Activated T-cell treated with anti-CD3 and anti-CD28 coated beads, Interleukin-2, amount 50 U/mL, for 4 hours (primary cell): ENCODE data around the gene LEFTY1. TPM values are rescaled to one million over a fixed set of nuclear protein-coding genes. Genes with fewer than 3 reads are reported as not detected.
A peak's percentile ranks its signal among the peaks of the same experiment; 100 is the strongest.

Source experiments
- ATAC-seq, 2 donors: fragments of 200-7000 bp; cut with Tn5 transposase; one replicate each; pipeline ENCODE4 v1.10.0; 2021
- DNase-seq: peaks from one replicate; pipeline ENCODE4 v3.0.0-alpha.2; 2020
- H3K27me3 Mint-ChIP-seq: one replicate; pipeline ENCODE4 v1.8.0; 2021; ENCODE audit warnings: low read depth, mixed read lengths
- H3K36me3 Mint-ChIP-seq: one replicate; pipeline ENCODE4 v1.8.0; 2022; ENCODE audit warnings: mixed read lengths; ENCODE audit not compliant: insufficient read depth
- H3K4me1 Mint-ChIP-seq: one replicate; pipeline ENCODE4 v1.8.0; 2021; ENCODE audit warnings: low read depth, mixed read lengths
- H3K4me3 Mint-ChIP-seq: one replicate; pipeline ENCODE4 v1.8.0; 2021; ENCODE audit warnings: mild to moderate bottlenecking, moderate library complexity, mixed read lengths
- H3K9me3 Mint-ChIP-seq: one replicate; pipeline ENCODE4 v1.8.0; 2021; ENCODE audit warnings: mixed read lengths
- total RNA-seq, 3 donors: library from RNA; stranded (reverse); gene quantifications; one replicate each; pipeline ENCODE4 v1.2.1, GENCODE V29; 2021

Gene LEFTY1
- total RNA-seq, 3 donors from 2014 or later: 0.22 TPM; not detected in 2

DNA sequence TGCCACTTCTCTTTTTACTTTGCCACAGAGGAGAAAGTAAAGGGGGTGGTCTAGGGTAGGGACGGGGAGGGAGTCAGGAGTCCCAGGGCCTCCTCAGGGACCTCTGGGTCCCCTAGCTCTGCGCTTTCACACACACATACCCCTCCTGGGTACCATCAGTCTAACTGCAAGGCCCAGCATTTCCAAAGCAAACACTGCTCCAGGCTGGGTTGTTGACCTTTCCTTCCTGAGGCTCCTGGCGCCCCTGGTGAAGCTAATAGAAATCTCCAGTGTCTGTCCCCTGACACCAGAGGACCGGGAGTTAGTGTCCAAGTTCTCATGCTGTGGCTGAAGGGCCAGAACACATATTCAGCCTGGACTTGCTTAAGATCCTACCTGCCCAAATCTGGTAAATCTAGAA is 10.7 kb downstream of the LEFTY1 start:
- peaks cover 5% of the 10 kb centered on the region for H3K36me3 Mint-ChIP-seq

GRCh38 chr1:225877580-225877979 is 11.4 kb downstream of the LEFTY1 start:
- no peak for DNase-seq

More for the DNA sequence above, 10.7 kb downstream of the LEFTY1 start:
- H3K9me3 Mint-ChIP-seq: no peaks in the 10 kb centered on the region
- DNase-seq: no peak
- no peaks in the 10 kb centered on the region for H3K27me3 Mint-ChIP-seq
- H3K4me1 Mint-ChIP-seq: peaks cover 70% of the 10 kb centered on the region
- H3K4me3 Mint-ChIP-seq: no peak overlapping the region
- no peak for ATAC-seq

GRCh38 chr1:225876900-225877510 is 11.9 kb downstream of the LEFTY1 start:
- DNase-seq (no peak), ATAC-seq (no peak)
- H3K27me3 Mint-ChIP-seq: no peaks in the 10 kb centered on the region
- no peaks in the 10 kb centered on the region for H3K9me3 Mint-ChIP-seq
- H3K36me3 Mint-ChIP-seq: peaks cover 11% of the 10 kb centered on the region
- H3K4me3 Mint-ChIP-seq: no peak overlapping the region
- peaks cover 73% of the 10 kb centered on the region for H3K4me1 Mint-ChIP-seq

More at GRCh38 chr1:225877580-225877979, 11.4 kb downstream of the LEFTY1 start:
- H3K27me3 Mint-ChIP-seq: no peaks in the 10 kb centered on the region
- no peak for ATAC-seq
- H3K9me3 Mint-ChIP-seq: no peaks in the 10 kb centered on the region
- no peak overlapping the region for H3K4me3 Mint-ChIP-seq
- H3K4me1 Mint-ChIP-seq: peaks cover 72% of the 10 kb centered on the region
- H3K36me3 Mint-ChIP-seq: peaks cover 10% of the 10 kb centered on the region

GRCh38 chr1:225875044-225875815 is 13.7 kb downstream of the LEFTY1 start:
- ATAC-seq (no peak), DNase-seq (no peak)
- H3K36me3 Mint-ChIP-seq: peaks cover 27% of the 10 kb centered on the region
- H3K4me1 Mint-ChIP-seq: peaks cover 73% of the 10 kb centered on the region
- no peaks in the 10 kb centered on the region for H3K9me3 Mint-ChIP-seq
- no peak overlapping the region for H3K4me3 Mint-ChIP-seq
- H3K27me3 Mint-ChIP-seq: no peaks in the 10 kb centered on the region

DNA sequence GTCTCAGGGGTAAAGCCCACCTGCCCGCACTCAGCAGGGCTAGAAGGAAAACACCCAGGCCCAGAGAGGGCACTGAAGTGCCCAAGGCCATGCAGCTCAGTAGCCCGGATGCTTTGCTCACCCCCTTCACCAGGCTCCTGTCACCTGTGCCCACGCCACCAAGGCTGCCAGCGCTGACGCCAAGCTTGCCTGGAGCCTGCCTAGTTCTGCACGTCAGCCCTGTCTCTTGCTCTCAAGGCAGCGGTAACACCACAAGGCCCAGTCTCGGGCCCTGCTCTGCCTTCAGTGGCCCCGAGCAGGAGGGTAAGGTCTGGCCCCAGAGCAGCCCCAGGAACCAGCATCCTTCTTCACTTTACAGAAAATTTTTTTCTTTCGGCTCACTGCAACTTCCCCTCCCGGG is 14.5 kb downstream of the LEFTY1 start:
- Mint-ChIP-seq H3K36me3 (peaks cover 26% of the 10 kb centered on the region), H3K4me1 (peaks cover 65% of the 10 kb centered on the region), H3K27me3 (no peaks in the 10 kb centered on the region), H3K9me3 (no peaks in the 10 kb centered on the region), H3K4me3 (no peak overlapping the region)
- DNase-seq: no peak
- ATAC-seq: no peak

- Mint-ChIP-seq H3K36me3 (peaks cover 28% of the 10 kb centered on the region), H3K9me3 (no peaks in the 10 kb centered on the region), H3K4me1 (peaks cover 61% of the 10 kb centered on the region), H3K27me3 (no peaks in the 10 kb centered on the region), H3K4me3 (no peak overlapping the region)
- ATAC-seq (no peak), DNase-seq (no peak)
Measured at GRCh38 chr1:225873281-225873850, 15.6 kb downstream of the LEFTY1 start.

GRCh38 chr1:225872075-225872430 is 16.9 kb downstream of the LEFTY1 start:
- no peak for DNase-seq
- H3K36me3 Mint-ChIP-seq: peaks cover 35% of the 10 kb centered on the region
- no peaks in the 10 kb centered on the region for H3K27me3 Mint-ChIP-seq
- peaks cover 60% of the 10 kb centered on the region for H3K4me1 Mint-ChIP-seq
- H3K9me3 Mint-ChIP-seq: no peaks in the 10 kb centered on the region
- no peak for ATAC-seq
- no peak overlapping the region for H3K4me3 Mint-ChIP-seq

DNA sequence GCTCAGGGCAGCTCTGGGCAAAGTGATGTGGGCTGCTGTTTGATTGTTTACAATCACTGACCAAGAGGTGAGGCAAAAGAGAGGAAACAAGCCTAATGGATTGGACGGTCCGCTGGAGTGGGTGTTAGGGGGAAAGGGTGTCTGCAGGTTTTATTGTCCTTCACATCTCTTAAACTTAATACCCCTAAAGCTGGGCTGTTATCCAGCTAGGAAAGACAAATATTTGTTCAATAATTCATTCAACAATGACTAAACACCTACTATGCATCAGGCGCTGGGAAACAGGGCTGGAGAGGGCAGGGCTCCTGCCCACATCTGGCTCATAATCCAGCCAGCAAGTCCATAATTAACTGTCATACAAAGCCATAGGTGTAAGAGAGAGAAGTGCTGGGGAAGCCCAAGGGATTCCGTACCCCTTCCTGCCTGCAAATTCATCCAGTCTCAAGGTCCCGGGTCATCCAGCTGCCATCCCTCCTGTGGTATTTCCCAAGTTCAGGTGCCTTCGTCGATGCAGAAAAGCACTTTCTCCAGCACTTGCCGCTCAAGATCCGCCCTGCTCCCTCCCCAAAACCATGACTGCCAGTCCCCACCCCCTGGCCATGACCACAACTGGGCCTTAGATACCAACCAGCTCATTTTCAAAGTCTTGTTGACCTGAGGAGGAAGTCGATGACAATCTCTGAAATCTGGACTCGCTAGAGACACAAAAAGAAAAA is 17.4 kb downstream of the LEFTY1 start:
- Mint-ChIP-seq H3K4me1 (peaks cover 62% of the 10 kb centered on the region), H3K27me3 (no peaks in the 10 kb centered on the region), H3K4me3 (no peak overlapping the region), H3K9me3 (no peaks in the 10 kb centered on the region), H3K36me3 (peaks cover 35% of the 10 kb centered on the region)
- no peak for ATAC-seq
- DNase-seq: no peak

DNA sequence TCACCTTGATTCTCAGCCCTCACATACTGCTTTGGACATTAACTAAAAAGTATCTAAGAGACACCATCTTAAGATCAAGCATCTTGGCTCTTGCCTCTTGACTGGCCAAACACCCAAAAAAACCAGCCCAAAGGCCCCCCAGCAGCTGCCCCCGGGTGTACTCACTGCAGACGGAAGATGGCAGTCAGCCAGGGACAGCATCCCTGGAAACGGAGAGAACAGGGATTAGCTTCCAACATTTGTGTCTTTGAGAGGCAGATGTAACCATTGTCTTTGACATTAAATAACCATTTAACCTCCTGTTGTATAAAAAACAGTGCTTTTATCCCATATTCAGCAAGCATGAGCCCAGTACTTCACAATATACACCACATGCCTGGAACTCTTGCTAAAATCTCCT is 18.0 kb downstream of the LEFTY1 start:
- DNase-seq (no peak), ATAC-seq (no peak)
- H3K4me1 Mint-ChIP-seq: peaks cover 62% of the 10 kb centered on the region
- H3K9me3 Mint-ChIP-seq: no peaks in the 10 kb centered on the region
- peaks cover 40% of the 10 kb centered on the region for H3K36me3 Mint-ChIP-seq
- H3K27me3 Mint-ChIP-seq: no peaks in the 10 kb centered on the region
- H3K4me3 Mint-ChIP-seq: no peak overlapping the region

- no peak overlapping the region for H3K4me3 Mint-ChIP-seq
- ATAC-seq (no peak), DNase-seq (no peak)
- H3K36me3 Mint-ChIP-seq: peaks cover 43% of the 10 kb centered on the region
- no peaks in the 10 kb centered on the region for H3K27me3 Mint-ChIP-seq
- H3K9me3 Mint-ChIP-seq: no peaks in the 10 kb centered on the region
- peaks cover 59% of the 10 kb centered on the region for H3K4me1 Mint-ChIP-seq
Measured at GRCh38 chr1:225868631-225869330, 20.2 kb downstream of the LEFTY1 start.

GRCh38 chr1:225866981-225867380 is 22.0 kb downstream of the LEFTY1 start:
- Mint-ChIP-seq H3K27me3 (no peaks in the 10 kb centered on the region), H3K4me1 (peaks cover 53% of the 10 kb centered on the region), H3K9me3 (no peaks in the 10 kb centered on the region), H3K4me3 (no peak overlapping the region), H3K36me3 (peaks cover 43% of the 10 kb centered on the region)
- ATAC-seq (no peak), DNase-seq (no peak)

DNA sequence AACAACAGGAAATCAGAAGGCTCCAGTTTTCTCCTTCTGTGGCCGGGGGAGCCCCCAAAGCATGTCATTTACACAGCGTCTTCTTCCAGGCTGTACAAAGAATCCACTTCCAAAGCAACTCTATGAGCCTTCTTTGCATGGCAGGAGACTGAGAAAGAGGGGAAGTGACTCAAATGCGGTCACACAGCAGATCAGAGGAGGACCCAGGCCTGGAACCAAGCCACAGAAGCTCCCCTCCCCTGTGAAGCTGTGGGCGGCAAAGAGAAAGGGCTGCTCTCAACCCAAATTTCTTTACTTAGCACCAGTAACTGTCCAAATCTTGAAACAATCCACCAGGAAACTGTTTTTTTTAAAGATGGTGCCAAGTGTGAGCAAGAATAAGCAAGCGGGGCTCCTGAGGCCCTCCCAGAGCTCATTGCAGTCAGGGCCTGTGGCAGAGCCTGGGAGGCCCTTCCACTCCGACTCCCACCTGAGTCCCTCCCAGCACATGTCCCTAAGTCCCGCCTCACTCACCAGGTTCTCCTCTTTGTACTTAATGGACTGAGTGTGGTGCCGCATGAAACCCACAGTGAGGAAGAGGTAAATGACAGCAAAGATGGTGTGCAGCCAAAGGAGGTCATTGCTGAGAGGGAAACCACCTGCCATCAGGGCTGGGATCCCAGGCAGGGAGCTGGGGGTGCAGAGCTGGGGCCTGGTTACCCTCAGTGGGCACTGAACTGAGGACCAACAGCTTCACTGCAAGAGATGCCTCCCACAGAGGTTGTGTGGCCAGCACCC is 22.7 kb downstream of the LEFTY1 start:
- no peaks in the 10 kb centered on the region for H3K27me3 Mint-ChIP-seq
- no peaks in the 10 kb centered on the region for H3K9me3 Mint-ChIP-seq
- ATAC-seq (peak; percentile 96 to 98), DNase-seq (peak; percentile 70)
- peaks cover 46% of the 10 kb centered on the region for H3K4me1 Mint-ChIP-seq
- H3K36me3 Mint-ChIP-seq: peaks cover 39% of the 10 kb centered on the region
- peak overlapping the region; percentile 37 for H3K4me3 Mint-ChIP-seq

- peaks cover 40% of the 10 kb centered on the region for H3K4me1 Mint-ChIP-seq
- peaks cover 36% of the 10 kb centered on the region for H3K36me3 Mint-ChIP-seq
- no peak for DNase-seq
- no peaks in the 10 kb centered on the region for H3K9me3 Mint-ChIP-seq
- no peak overlapping the region for H3K4me3 Mint-ChIP-seq
- peak; percentile 14 to 19 for ATAC-seq
- H3K27me3 Mint-ChIP-seq: no peaks in the 10 kb centered on the region
Measured at GRCh38 chr1:225865514-225865913, 23.4 kb downstream of the LEFTY1 start.
